ENCODE data around the gene LMTK2.

DNA sequence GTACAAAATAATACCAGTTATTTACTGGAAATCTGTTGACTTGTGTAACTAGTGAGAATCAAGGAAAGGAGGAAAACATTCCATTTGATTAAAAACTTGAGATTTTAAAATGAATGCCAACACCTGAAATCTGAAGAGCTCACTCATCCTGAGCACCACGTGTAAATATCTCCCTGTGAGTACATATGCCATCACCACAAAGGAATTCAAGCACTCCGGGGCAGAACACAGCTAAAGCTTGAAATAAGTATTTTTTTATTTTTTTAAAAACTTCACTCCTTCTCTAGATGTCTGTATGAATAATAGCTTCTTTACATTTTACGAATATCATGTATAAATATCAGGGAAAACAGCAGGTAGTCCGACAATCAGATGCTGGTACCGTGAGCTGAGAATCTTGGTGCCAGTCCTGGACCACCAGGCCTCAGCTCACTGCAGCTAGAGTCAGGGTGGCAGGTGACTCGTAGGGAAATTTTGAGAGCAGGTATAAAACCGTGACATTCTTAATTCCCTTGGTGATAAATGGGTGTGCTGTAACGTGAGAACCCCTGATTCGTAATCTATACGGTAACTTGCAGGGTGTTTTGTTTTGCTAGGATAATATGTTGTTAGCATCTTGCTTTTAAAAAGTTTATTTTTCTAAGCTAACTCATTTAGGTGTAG, 12.7 kb downstream of the LMTK2 start:
- no peak for TF ChIP-seq POLR2A (IDR thresholded peaks at IDR 0.05)
- TF ChIP-seq, protein P1, sequence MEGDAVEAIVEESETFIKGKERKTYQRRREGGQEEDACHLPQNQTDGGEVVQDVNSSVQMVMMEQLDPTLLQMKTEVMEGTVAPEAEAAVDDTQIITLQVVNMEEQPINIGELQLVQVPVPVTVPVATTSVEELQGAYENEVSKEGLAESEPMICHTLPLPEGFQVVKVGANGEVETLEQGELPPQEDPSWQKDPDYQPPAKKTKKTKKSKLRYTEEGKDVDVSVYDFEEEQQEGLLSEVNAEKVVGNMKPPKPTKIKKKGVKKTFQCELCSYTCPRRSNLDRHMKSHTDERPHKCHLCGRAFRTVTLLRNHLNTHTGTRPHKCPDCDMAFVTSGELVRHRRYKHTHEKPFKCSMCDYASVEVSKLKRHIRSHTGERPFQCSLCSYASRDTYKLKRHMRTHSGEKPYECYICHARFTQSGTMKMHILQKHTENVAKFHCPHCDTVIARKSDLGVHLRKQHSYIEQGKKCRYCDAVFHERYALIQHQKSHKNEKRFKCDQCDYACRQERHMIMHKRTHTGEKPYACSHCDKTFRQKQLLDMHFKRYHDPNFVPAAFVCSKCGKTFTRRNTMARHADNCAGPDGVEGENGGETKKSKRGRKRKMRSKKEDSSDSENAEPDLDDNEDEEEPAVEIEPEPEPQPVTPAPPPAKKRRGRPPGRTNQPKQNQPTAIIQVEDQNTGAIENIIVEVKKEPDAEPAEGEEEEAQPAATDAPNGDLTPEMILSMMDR (IDR thresholded peaks at IDR 0.05), result no peak
